WTC11 (cell line): ENCODE data around the gene GCFC2. TPM values are rescaled to one million over a fixed set of nuclear protein-coding genes. Genes with fewer than 3 reads are reported as not detected.

Experiments used
- ATAC-seq: fragments of 200-7000 bp; cut with Tn5 transposase; 2 replicates; pipeline ENCODE4 v1.10.0; 2021; ENCODE audit warnings: mild to moderate bottlenecking, moderate library complexity
- CTCF ChIA-PET: fragments of 300-600 bp; sonication (Branson Sonifier 250); formaldehyde crosslinking; loops from one replicate; lab custom pipeline; 2021; ENCODE audit warnings: antibody characterized with exemption; lab: Charles Lee
- POLR2A ChIA-PET: fragments of 350-600 bp; sonication (Branson Sonifier 250); formaldehyde crosslinking; loops from one replicate; lab custom pipeline; 2021; ENCODE audit warnings: antibody characterized with exemption; lab: Charles Lee
- DNase-seq: peaks from one replicate; pipeline ENCODE4 v3.0.0; 2021; ENCODE audit warnings: low spot score
- H3K27ac Mint-ChIP-seq: 2 replicates; pipeline ENCODE4 v1.8.0; 2021; ENCODE audit warnings: mixed read lengths
- H3K27me3 Mint-ChIP-seq: 2 replicates; pipeline ENCODE4 v1.8.0; 2021; ENCODE audit warnings: low read depth, mild to moderate bottlenecking, moderate library complexity, mixed read lengths
- H3K36me3 Mint-ChIP-seq: 2 replicates; pipeline ENCODE4 v1.8.0; 2021; ENCODE audit warnings: mixed read lengths
- H3K4me1 Mint-ChIP-seq: 2 replicates; pipeline ENCODE4 v1.8.0; 2022; ENCODE audit warnings: mixed read lengths
- H3K4me3 Mint-ChIP-seq: 2 replicates; pipeline ENCODE4 v1.8.0; 2021; ENCODE audit warnings: mild to moderate bottlenecking, moderate library complexity, mixed read lengths
- H3K9me3 Mint-ChIP-seq: 2 replicates; pipeline ENCODE4 v1.8.0; 2021; ENCODE audit warnings: mixed read lengths
- AR ChIP-seq: fragments of 250-450 bp; sonication (Bioruptor Pico); IDR thresholded peaks from 2 replicates; pipeline ENCODE4 v1.9.0; 2021; ENCODE audit warnings: mild to moderate bottlenecking
- CREM ChIP-seq: sonication (generic); formaldehyde crosslinking; IDR thresholded peaks from 2 replicates; pipeline ENCODE4 v1.8.1; 2022; ENCODE audit warnings: mild to moderate bottlenecking, missing genetic modification reagents, moderate library complexity
- EMX1 ChIP-seq: fragments of 250-450 bp; sonication (Bioruptor Pico); IDR thresholded peaks from 2 replicates; pipeline ENCODE4 v1.8.0; 2021; ENCODE audit warnings: mild to moderate bottlenecking
- FOXP4 ChIP-seq: sonication (generic); formaldehyde crosslinking; IDR thresholded peaks from 2 replicates; pipeline ENCODE4 v1.8.0; 2022; ENCODE audit warnings: mild to moderate bottlenecking, missing genetic modification reagents
- GABPB1 ChIP-seq: sonication (generic); formaldehyde crosslinking; IDR thresholded peaks from 2 replicates; pipeline ENCODE4 v1.8.1; 2023; ENCODE audit warnings: mild to moderate bottlenecking, missing genetic modification reagents
- GRHL2 ChIP-seq: fragments of 250-450 bp; sonication (Bioruptor Pico); IDR thresholded peaks from 2 replicates; pipeline ENCODE4 v1.8.0; 2022; ENCODE audit warnings: mild to moderate bottlenecking, moderate library complexity; ENCODE audit not compliant: insufficient replicate concordance, severe bottlenecking
- GTF2I ChIP-seq: fragments of 250-450 bp; sonication (Bioruptor Pico); conservative IDR thresholded peaks from 2 replicates; pipeline ENCODE4 v1.4.0; 2021; ENCODE audit warnings: mild to moderate bottlenecking
- IRF2 ChIP-seq: sonication (generic); formaldehyde crosslinking; IDR thresholded peaks from 2 replicates; pipeline ENCODE4 v1.8.0; 2022; ENCODE audit warnings: low read depth, missing genetic modification reagents, borderline replicate concordance
- JAZF1 ChIP-seq: fragments of 250-450 bp; sonication (Bioruptor Pico); IDR thresholded peaks from 2 replicates; pipeline ENCODE4 v1.9.0; 2021; ENCODE audit warnings: moderate library complexity, mild to moderate bottlenecking, inconsistent platforms
- MAX ChIP-seq: sonication (generic); formaldehyde crosslinking; IDR thresholded peaks from 2 replicates; pipeline ENCODE4 v1.8.0; 2022; ENCODE audit warnings: mild to moderate bottlenecking, missing genetic modification reagents
- MLX ChIP-seq: sonication (generic); formaldehyde crosslinking; IDR thresholded peaks from 2 replicates; pipeline ENCODE4 v1.8.1; 2023; ENCODE audit warnings: mild to moderate bottlenecking, missing genetic modification reagents, moderate library complexity
- NFATC4 ChIP-seq: fragments of 250-450 bp; sonication (Bioruptor Pico); IDR thresholded peaks from 2 replicates; pipeline ENCODE4 v1.9.0; 2021; ENCODE audit warnings: mild to moderate bottlenecking
- NFYB ChIP-seq: sonication (generic); formaldehyde crosslinking; conservative IDR thresholded peaks from 2 replicates; pipeline ENCODE4 v1.8.0; 2022; ENCODE audit warnings: low read depth, missing genetic modification reagents
- NR3C1 ChIP-seq: sonication (generic); formaldehyde crosslinking; conservative IDR thresholded peaks from 2 replicates; pipeline ENCODE4 v1.8.1; 2023; ENCODE audit warnings: low read depth, mild to moderate bottlenecking, missing genetic modification reagents
- SOX15 ChIP-seq: fragments of 250-450 bp; sonication (Bioruptor Pico); IDR thresholded peaks from 2 replicates; pipeline ENCODE4 v1.9.0; 2021; ENCODE audit warnings: mild to moderate bottlenecking
- STAT6 ChIP-seq: sonication (generic); formaldehyde crosslinking; conservative IDR thresholded peaks from 2 replicates; pipeline ENCODE4 v1.8.1; 2023; ENCODE audit warnings: mild to moderate bottlenecking, low read depth, missing genetic modification reagents, moderate library complexity
- TCF7 ChIP-seq: sonication (generic); formaldehyde crosslinking; IDR thresholded peaks from 2 replicates; pipeline ENCODE4 v1.8.0; 2022; ENCODE audit warnings: mild to moderate bottlenecking, low read depth, missing genetic modification reagents, moderate library complexity
- USF2 ChIP-seq: sonication (generic); formaldehyde crosslinking; IDR thresholded peaks from 2 replicates; pipeline ENCODE4 v1.8.1; 2023; ENCODE audit warnings: mild to moderate bottlenecking, missing genetic modification reagents, moderate library complexity
- ZNF263 ChIP-seq: sonication (generic); formaldehyde crosslinking; IDR thresholded peaks from 2 replicates; pipeline ENCODE4 v1.8.1; 2022; ENCODE audit warnings: low read depth, mild to moderate bottlenecking, moderate library complexity, missing genetic modification reagents
- ZNF396 ChIP-seq: fragments of 250-450 bp; sonication (Bioruptor Pico); IDR thresholded peaks from 2 replicates; pipeline ENCODE4 v1.8.0; 2021; ENCODE audit warnings: mild to moderate bottlenecking, moderate library complexity, borderline replicate concordance
- ZNF425 ChIP-seq: fragments of 250-450 bp; sonication (Bioruptor Pico); conservative IDR thresholded peaks from 2 replicates; pipeline ENCODE4 v1.9.0; 2021; ENCODE audit warnings: mild to moderate bottlenecking
- ZNF512 ChIP-seq: sonication (generic); formaldehyde crosslinking; IDR thresholded peaks from 2 replicates; pipeline ENCODE4 v1.8.1; 2022; ENCODE audit warnings: missing genetic modification reagents, borderline replicate concordance
- ZNF671 ChIP-seq: fragments of 250-450 bp; sonication (Bioruptor Pico); IDR thresholded peaks from 2 replicates; pipeline ENCODE4 v1.8.0; 2021; ENCODE audit warnings: mild to moderate bottlenecking
- total RNA-seq: library from RNA; stranded (reverse); gene quantifications from 3 replicates; pipeline ENCODE4 v1.2.3, GENCODE V29; 2021

The GCFC2 gene
- total RNA-seq, 1 experiment from 2014 or later, result 14.4 TPM

- TF ChIP-seq ZNF425 (CRISPR knock-in tag), result no peak
- TF ChIP-seq USF2, result no peak
- no peak for TF ChIP-seq FOXP4 (CRISPR knock-in tag)
- TF ChIP-seq GRHL2 (CRISPR knock-in tag), result no peak
- TF ChIP-seq GABPB1 (CRISPR knock-in tag), result no peak
- TF ChIP-seq NFYB (CRISPR knock-in tag), result no peak
- no peak for TF ChIP-seq MLX (CRISPR knock-in tag)
- TF ChIP-seq ZNF512 (CRISPR knock-in tag), result no peak
- no peak for TF ChIP-seq ZNF671 (CRISPR knock-in tag)
- Mint-ChIP-seq H3K4me1 (peaks cover 12% of the 10 kb centered on the region), H3K9me3 (no peaks in the 10 kb centered on the region), H3K36me3 (peaks cover 65% of the 10 kb centered on the region), H3K4me3 (no peak overlapping the region), H3K27me3 (no peaks in the 10 kb centered on the region), H3K27ac (no peak overlapping the region)
- CTCF ChIA-PET, result interaction anchor here (2.6 kb wide), 1 partner anchor 16 kb away, joined by 12 read pairs; no protein-coding TSS in a partner anchor
- DNase-seq (no peak), ATAC-seq (no peak)
- POLR2A ChIA-PET, result no interaction called here
These were observed 54.2 kb downstream of the GCFC2 start for GRCh38 chr2:75656563-75656962.

- Mint-ChIP-seq H3K36me3 (peaks cover 67% of the 10 kb centered on the region), H3K4me3 (no peak overlapping the region), H3K9me3 (no peaks in the 10 kb centered on the region), H3K4me1 (peaks cover 11% of the 10 kb centered on the region), H3K27me3 (no peaks in the 10 kb centered on the region), H3K27ac (no peak overlapping the region; the same call in 1 of the 2 replicates)
- DNase-seq, result no peak
- ChIA-PET CTCF (interaction anchor here (2.6 kb wide), 1 partner anchor 15 kb away, joined by 12 read pairs; no protein-coding TSS in a partner anchor), POLR2A (no interaction called here)
- no peak for ATAC-seq
- no peak for TF ChIP-seq SOX15 (CRISPR knock-in tag)
- no peak for TF ChIP-seq MAX
- no peak for TF ChIP-seq ZNF396 (CRISPR knock-in tag)
- no peak for TF ChIP-seq IRF2 (CRISPR knock-in tag)
- no peak for TF ChIP-seq STAT6 (CRISPR knock-in tag)
- no peak for TF ChIP-seq NR3C1 (CRISPR knock-in tag)
- no peak for TF ChIP-seq GABPB1 (CRISPR knock-in tag)
- TF ChIP-seq GTF2I, result no peak
- TF ChIP-seq EMX1 (CRISPR knock-in tag), result no peak
- TF ChIP-seq TCF7 (CRISPR knock-in tag), result no peak
- no peak for TF ChIP-seq NFATC4 (CRISPR knock-in tag)
- no peak for TF ChIP-seq AR
- no peak for TF ChIP-seq CREM (CRISPR knock-in tag)
- TF ChIP-seq JAZF1 (CRISPR knock-in tag), result no peak
- no peak for TF ChIP-seq ZNF263 (CRISPR knock-in tag)
These were observed 54.9 kb downstream of the GCFC2 start for GRCh38 chr2:75655861-75656260.
